A375 (cell line): Measurements from ENCODE around the gene GPR180. TPM values are rescaled to one million over a fixed set of nuclear protein-coding genes. Genes with fewer than 3 reads are reported as not detected.

Experiments
- small RNA-seq: library from RNA; depleted of rRNA; stranded (forward); fragments of <200 nt; gene quantifications from one replicate; pipeline ENCODE3, GENCODE V24; 2014
- total RNA-seq: library from RNA; depleted of rRNA; stranded (reverse); fragments of >200 nt; shearing (Covaris generic); gene quantifications from 2 replicates; pipeline ENCODE4 v1.2.3, GENCODE V29; 2014; rRNA removed

GPR180 gene
- total RNA-seq, result 5.3 and 6.2 TPM in 2 replicates

GRCh38 chr13:94601446-94602431 is at the start of gene GPR180:
Gene GPR180, plus strand, starts transcription at chr13:94601857. Its CDS starts 71 bp downstream, at chr13:94601928.

GRCh38 chr13:94595950-94596574 is 5.6 kb upstream of the GPR180 start, which contains the start of gene TGDS:
Gene TGDS, minus strand, starts transcription at chr13:94596152. Its CDS starts 16 bp downstream, at chr13:94596136.

Small RNA genes within 50 kb of the gene (small RNA-seq; reads per million reads assigned to genes)
- 1.3 reads per million, percentile 64 among the genes with 10 or more reads in this experiment for gene RNA5SP36

Other genes starting within 250 kb of the GPR180 start
- not detected in 2 replicates for gene DCT, start 122.2 kb upstream of the GPR180 start, total RNA-seq
- gene TGDS, start 5.7 kb upstream of the GPR180 start, total RNA-seq, result 15.3 and 16.8 TPM in 2 replicates
- not detected in 2 replicates for gene SOX21, start 110.7 kb downstream of the GPR180 start, total RNA-seq